ENCODE data around the gene NUDT3. TPM values are rescaled to one million over a fixed set of nuclear protein-coding genes. Genes with fewer than 3 reads are reported as not detected.

The NUDT3 gene
- total RNA-seq, 1 donor from 2014 or later = 16.7 TPM

- Mint-ChIP-seq H3K27ac (ENCODE audit: unreplicated experiment) (no peak overlapping the region), H3K36me3 (ENCODE audit: low read depth, unreplicated experiment) (peaks cover 3% of the 10 kb centered on the region), H3K4me3 (ENCODE audit: unreplicated experiment) (no peak overlapping the region), H3K9me3 (ENCODE audit: unreplicated experiment) (no peaks in the 10 kb centered on the region), H3K27me3 (ENCODE audit: low read depth, unreplicated experiment) (no peaks in the 10 kb centered on the region), H3K4me1 (ENCODE audit: low read depth, unreplicated experiment) (no peaks in the 10 kb centered on the region)
- no peaks in the 10 kb centered on the region for H3K36me3 ChIP-seq (ENCODE audit: insufficient read depth, low read length)
- peaks cover 56% of the 10 kb centered on the region for H3K79me2 ChIP-seq (ENCODE audit: insufficient read depth, low read length)
- H4K20me1 ChIP-seq (ENCODE audit: insufficient read depth, low read length) = peaks cover 64% of the 10 kb centered on the region
- H3K4me2 ChIP-seq (ENCODE audit: low read length) = no peak overlapping the region
- H3K4me1 ChIP-seq (ENCODE audit: insufficient read depth, low read length) = no peaks in the 10 kb centered on the region
- H3K27me3 ChIP-seq (ENCODE audit: insufficient read depth, low read length) = no peaks in the 10 kb centered on the region
- H3K9me3 ChIP-seq (ENCODE audit: insufficient read depth, low read depth, low read length) = no peaks in the 10 kb centered on the region
- DNase-seq (ENCODE audit: low read depth) (no peak), FAIRE-seq (no peak)
- no peak overlapping the region for H2AFZ ChIP-seq (ENCODE audit: low read depth, low read length)
- no peak for TF ChIP-seq EZH2 (IDR thresholded peaks at IDR 0.05; ENCODE audit: insufficient read depth, low read length)
- no peak for TF ChIP-seq CTCF (IDR thresholded peaks at IDR 0.05; ENCODE audit: insufficient read depth, low read depth, low read length)
- no peak overlapping the region for H3K4me3 ChIP-seq (ENCODE audit: insufficient read depth, low read depth, low read length)
- H3K27ac ChIP-seq (ENCODE audit: low read depth, low read length) = no peak overlapping the region
- no peak overlapping the region for H3K9ac ChIP-seq (ENCODE audit: low read length)
Measured at GRCh38 chr6:34308483-34308882, 84.0 kb downstream of the NUDT3 start.

GRCh38 chr6:34305982-34306708, 86.3 kb downstream of the NUDT3 start:
- Mint-ChIP-seq H3K27ac (ENCODE audit: unreplicated experiment) (no peak overlapping the region), H3K27me3 (ENCODE audit: low read depth, unreplicated experiment) (no peaks in the 10 kb centered on the region), H3K9me3 (ENCODE audit: unreplicated experiment) (no peaks in the 10 kb centered on the region), H3K36me3 (ENCODE audit: low read depth, unreplicated experiment) (peaks cover 6% of the 10 kb centered on the region), H3K4me3 (ENCODE audit: unreplicated experiment) (no peak overlapping the region), H3K4me1 (ENCODE audit: low read depth, unreplicated experiment) (peaks cover 2% of the 10 kb centered on the region)
- Histone ChIP-seq H2AFZ (ENCODE audit: low read depth, low read length) (no peak overlapping the region), H3K79me2 (ENCODE audit: insufficient read depth, low read length) (peaks cover 50% of the 10 kb centered on the region), H3K9me3 (ENCODE audit: insufficient read depth, low read depth, low read length) (no peaks in the 10 kb centered on the region), H3K4me1 (ENCODE audit: insufficient read depth, low read length) (peaks cover 5% of the 10 kb centered on the region), H3K36me3 (ENCODE audit: insufficient read depth, low read length) (no peaks in the 10 kb centered on the region), H3K27ac (ENCODE audit: low read depth, low read length) (no peak overlapping the region), H3K27me3 (ENCODE audit: insufficient read depth, low read length) (no peaks in the 10 kb centered on the region), H4K20me1 (ENCODE audit: insufficient read depth, low read length) (peaks cover 63% of the 10 kb centered on the region), H3K4me3 (ENCODE audit: insufficient read depth, low read depth, low read length) (no peak overlapping the region), H3K9ac (ENCODE audit: low read length) (no peak overlapping the region), H3K4me2 (ENCODE audit: low read length) (no peak overlapping the region)
- FAIRE-seq (peak; percentile 29), DNase-seq (ENCODE audit: low read depth) (peak; percentile 64)
- no peak for TF ChIP-seq EZH2 (IDR thresholded peaks at IDR 0.05; ENCODE audit: insufficient read depth, low read length)
- TF ChIP-seq CTCF (IDR thresholded peaks at IDR 0.05; ENCODE audit: insufficient read depth, low read depth, low read length) = no peak

GRCh38 chr6:34305497-34305896, 87.0 kb downstream of the NUDT3 start:
- DNase-seq (ENCODE audit: low read depth) (no peak), FAIRE-seq (no peak)
- H3K36me3 Mint-ChIP-seq (ENCODE audit: low read depth, unreplicated experiment) = peaks cover 7% of the 10 kb centered on the region
- Histone ChIP-seq H3K4me2 (ENCODE audit: low read length) (no peak overlapping the region), H3K27me3 (ENCODE audit: insufficient read depth, low read length) (no peaks in the 10 kb centered on the region), H3K9ac (ENCODE audit: low read length) (no peak overlapping the region), H2AFZ (ENCODE audit: low read depth, low read length) (no peak overlapping the region), H4K20me1 (ENCODE audit: insufficient read depth, low read length) (peaks cover 63% of the 10 kb centered on the region), H3K79me2 (ENCODE audit: insufficient read depth, low read length) (peaks cover 43% of the 10 kb centered on the region), H3K36me3 (ENCODE audit: insufficient read depth, low read length) (no peaks in the 10 kb centered on the region), H3K4me1 (ENCODE audit: insufficient read depth, low read length) (peaks cover 5% of the 10 kb centered on the region), H3K27ac (ENCODE audit: low read depth, low read length) (no peak overlapping the region), H3K4me3 (ENCODE audit: insufficient read depth, low read depth, low read length) (no peak overlapping the region), H3K9me3 (ENCODE audit: insufficient read depth, low read depth, low read length) (no peaks in the 10 kb centered on the region)
- no peak overlapping the region for H3K27ac Mint-ChIP-seq (ENCODE audit: unreplicated experiment)
- H3K27me3 Mint-ChIP-seq (ENCODE audit: low read depth, unreplicated experiment) = no peaks in the 10 kb centered on the region
- H3K4me3 Mint-ChIP-seq (ENCODE audit: unreplicated experiment) = no peak overlapping the region
- H3K4me1 Mint-ChIP-seq (ENCODE audit: low read depth, unreplicated experiment) = peaks cover 4% of the 10 kb centered on the region
- H3K9me3 Mint-ChIP-seq (ENCODE audit: unreplicated experiment) = no peaks in the 10 kb centered on the region
- no peak for TF ChIP-seq CTCF (IDR thresholded peaks at IDR 0.05; ENCODE audit: insufficient read depth, low read depth, low read length)
- no peak for TF ChIP-seq EZH2 (IDR thresholded peaks at IDR 0.05; ENCODE audit: insufficient read depth, low read length)

All from astrocyte (in vitro differentiated cells and primary cell).